IMR-90 (cell line): ENCODE results near the gene MRPL20. TPM values are rescaled to one million over a fixed set of nuclear protein-coding genes. Genes with fewer than 3 reads are reported as not detected.

ENCODE experiments used
- ATAC-seq: fragments of 200-7000 bp; cut with Tn5 transposase; 2 replicates; pipeline ENCODE4 v1.9.1; 2020; ENCODE audit warnings: low read depth, mild to moderate bottlenecking, moderate library complexity
- BruUV-seq: library from RNA; stranded (reverse); fragments of 400-500 nt; replicated peaks from 2 replicates; lab custom pipeline; 2021; lab: Mats Ljungman, UMichigan
- CTCF ChIA-PET: fragments of 300-600 bp; formaldehyde crosslinking; extraction: SDS; loops from one replicate; lab custom pipeline; 2021; ENCODE audit warnings: antibody characterized with exemption; lab: Yijun Ruan, JAX
- POLR2A ChIA-PET: fragments of 300-600 bp; sonication (Branson Sonifier 250); formaldehyde crosslinking; loops from one replicate; lab custom pipeline; 2022; ENCODE audit warnings: antibody characterized with exemption; ENCODE audit not compliant: unreplicated experiment; lab: Charles Lee
- DNase-seq: peaks from one replicate; pipeline ENCODE4 v3.0.0; 2013
- H2AFZ ChIP-seq: replicated peaks from 2 replicates; pipeline ENCODE3; 2013; ENCODE audit warnings: low read length, mild to moderate bottlenecking; ENCODE audit not compliant: poor library complexity
- H2AK5ac ChIP-seq: 2 replicates; pipeline ENCODE4 v1.6.1; 2013; ENCODE audit warnings: low read depth, low read length, inconsistent platforms
- H2AK9ac ChIP-seq: replicated peaks from 2 replicates; pipeline ENCODE3; 2013; ENCODE audit warnings: mild to moderate bottlenecking, low read depth, low read length, moderate library complexity; ENCODE audit not compliant: poor library complexity
- H2BK120ac ChIP-seq: 2 replicates; pipeline ENCODE4 v1.6.1; 2013; ENCODE audit warnings: low read depth, low read length, inconsistent platforms
- H2BK15ac ChIP-seq: 3 replicates; pipeline ENCODE4 v1.6.1; 2013; ENCODE audit warnings: low read depth, low read length, inconsistent platforms
- H2BK20ac ChIP-seq: 2 replicates; pipeline ENCODE4 v1.6.1; 2013; ENCODE audit warnings: low read depth, mild to moderate bottlenecking, inconsistent platforms, low read length, moderate library complexity
- H2BK5ac ChIP-seq: 2 replicates; pipeline ENCODE4 v1.6.1; 2013; ENCODE audit warnings: mild to moderate bottlenecking, low read depth, low read length, inconsistent platforms; ENCODE audit not compliant: poor library complexity, severe bottlenecking
- H3K14ac ChIP-seq: replicated peaks from 2 replicates; pipeline ENCODE4 v1.6.1; 2013; ENCODE audit warnings: low read depth, low read length, inconsistent platforms
- H3K18ac ChIP-seq: 2 replicates; pipeline ENCODE4 v1.6.1; 2013; ENCODE audit warnings: low read depth, low read length, control low read depth
- H3K23ac ChIP-seq: 2 replicates; pipeline ENCODE4 v1.6.1; 2013; ENCODE audit warnings: low read depth, low read length, inconsistent platforms
- H3K27ac ChIP-seq: 2 replicates; pipeline ENCODE4 v1.5.1; 2013; ENCODE audit warnings: mild to moderate bottlenecking, control low read depth, low read length; ENCODE audit not compliant: insufficient read depth
- H3K27me3 ChIP-seq: 2 replicates; pipeline ENCODE4 v1.6.1; 2013; ENCODE audit warnings: low read length; ENCODE audit not compliant: control insufficient read depth, insufficient read depth
- H3K36me3 ChIP-seq: 2 replicates; pipeline ENCODE4 v1.6.1; 2013; ENCODE audit warnings: low read length, mixed read lengths; ENCODE audit not compliant: control insufficient read depth, insufficient read depth
- H3K4ac ChIP-seq: 2 replicates; pipeline ENCODE4 v1.6.1; 2013; ENCODE audit warnings: low read depth, low read length, inconsistent platforms
- H3K4me1 ChIP-seq: 2 replicates; pipeline ENCODE4 v1.6.1; 2013; ENCODE audit warnings: low read length, mixed read lengths; ENCODE audit not compliant: control insufficient read depth, insufficient read depth
- H3K4me2 ChIP-seq: 2 replicates; pipeline ENCODE4 v1.6.1; 2013; ENCODE audit warnings: low read depth, mild to moderate bottlenecking, control low read depth, low read length, moderate library complexity
- H3K4me3 ChIP-seq: 2 replicates; pipeline ENCODE4 v1.5.1; 2013; ENCODE audit warnings: low read depth, mild to moderate bottlenecking, control low read depth, low read length, moderate library complexity; ENCODE audit not compliant: insufficient read depth
- H3K56ac ChIP-seq: 2 replicates; pipeline ENCODE4 v1.6.1; 2013; ENCODE audit warnings: low read length, inconsistent platforms; ENCODE audit not compliant: insufficient read depth; ENCODE audit errors: extremely low read depth
- H3K79me1 ChIP-seq, 2 experiments: 2 replicates each; pipeline ENCODE4 v1.6.1; 2013; ENCODE audit warnings: low read length in 2 of 2, inconsistent platforms in 1 of 2, low read depth in 1 of 2
- H3K9ac ChIP-seq: 2 replicates; pipeline ENCODE4 v1.6.1; 2013; ENCODE audit warnings: low read depth, low read length, control low read depth
- H3K9me1 ChIP-seq: 2 replicates; pipeline ENCODE4 v1.6.1; 2013; ENCODE audit warnings: low read length, inconsistent platforms; ENCODE audit not compliant: insufficient read depth
- H3K9me3 ChIP-seq: 2 replicates; pipeline ENCODE4 v1.6.1; 2013; ENCODE audit warnings: low read length; ENCODE audit not compliant: control insufficient read depth, insufficient read depth
- H4K20me1 ChIP-seq: 2 replicates; pipeline ENCODE4 v1.6.1; 2013; ENCODE audit warnings: low read length, inconsistent platforms; ENCODE audit not compliant: insufficient read depth
- H4K5ac ChIP-seq: 2 replicates; pipeline ENCODE4 v1.6.1; 2013; ENCODE audit warnings: mild to moderate bottlenecking, low read depth, low read length, control low read depth
- H4K8ac ChIP-seq, 2 experiments: 2 replicates each; pipeline ENCODE4 v1.6.1; 2013; ENCODE audit warnings: low read depth in 2 of 2, low read length in 2 of 2, control low read depth in 1 of 2, inconsistent platforms in 1 of 2
- H4K91ac ChIP-seq: 2 replicates; pipeline ENCODE4 v1.6.1; 2013; ENCODE audit warnings: low read depth, low read length, inconsistent platforms; ENCODE audit not compliant: insufficient read depth
- CEBPB ChIP-seq: IDR thresholded peaks from 2 replicates; pipeline ENCODE4 v1.6.1; 2012; ENCODE audit warnings: low read depth, low read length, improper control_type of control experiment
- RAD21 ChIP-seq: IDR thresholded peaks from 2 replicates; pipeline ENCODE4 v1.6.1; 2012; ENCODE audit warnings: low read length, improper control_type of control experiment
- RCOR1 ChIP-seq: IDR thresholded peaks from 2 replicates; pipeline ENCODE4 v1.6.1; 2012; ENCODE audit warnings: mild to moderate bottlenecking, low read length, improper control_type of control experiment; ENCODE audit not compliant: insufficient replicate concordance
- WGBS, 2 experiments: methylation state at CpG; one replicate each; pipeline versions ENCODE4 v1.1.5 to v1.1.7; 2013; ENCODE audit warnings: missing lambda C conversion rate in 2 of 2; ENCODE audit not compliant: insufficient read length in 1 of 2; ENCODE audit errors: extremely low coverage in 2 of 2; 5-methylcytosine and 5-hydroxymethylcytosine counted together
- dilution Hi-C: fragments of 300-500 bp; cut with HindIII; formaldehyde crosslinking; loops from one replicate; pipeline ENCODE4 v1.14.3; 2018; ENCODE audit warnings: low sequenced_read_pairs; ENCODE audit not compliant: unreplicated experiment
- in situ Hi-C: fragments of 300-500 bp; cut with MboI; formaldehyde crosslinking; loops from 3 replicates; pipeline ENCODE4 v1.14.3; 2019; ENCODE audit warnings: low sequenced_read_pairs, inconsistent platforms, mixed read lengths
- intact Hi-C: fragments of 100-400 bp; cut with micrococcal nuclease; formaldehyde crosslinking; loops from 2 replicates; pipeline ENCODE4 v1.10.0; 2022
- polyA plus RNA-seq, 3 experiments: library from polyadenylated mRNA; depleted of rRNA; stranded (reverse); fragments of >200 nt; gene quantifications; 2 replicates each; pipeline ENCODE4 v1.2.3, GENCODE V29; 2012; ENCODE audit warnings: low replicate concordance in 1 of 3
- total RNA-seq: library from RNA; depleted of rRNA; stranded (reverse); fragments of >200 nt; gene quantifications from 2 replicates; pipeline ENCODE4 v1.2.3, GENCODE V29; 2012

The MRPL20 gene
- total and polyA plus RNA-seq, 2 of the 4 experiments (the other 2 are of a cell fraction): 141 to 157 TPM

- H3K4me3 ChIP-seq: no peak overlapping the region
- H4K91ac ChIP-seq: no peak overlapping the region
- no peak for ATAC-seq
- H3K4me1 ChIP-seq: peaks cover 8% of the 10 kb centered on the region
- H2BK5ac ChIP-seq: no peak overlapping the region
- H2AK5ac ChIP-seq: no peak overlapping the region
- H3K27ac ChIP-seq: no peak overlapping the region
- no peaks in the 10 kb centered on the region for H4K20me1 ChIP-seq
- BruUV-seq: no TSS peak
- no peaks in the 10 kb centered on the region for H3K36me3 ChIP-seq
- H3K14ac ChIP-seq: no peak overlapping the region
- no peak overlapping the region for H3K18ac ChIP-seq
- H2AK9ac ChIP-seq: no peak overlapping the region
- TF ChIP-seq CEBPB (no peak), RCOR1 (no peak), RAD21 (no peak)
- H2BK120ac ChIP-seq: no peak overlapping the region
- H3K56ac ChIP-seq: no peak overlapping the region
- intact Hi-C loops: no loop called here
- no peak overlapping the region for H3K9ac ChIP-seq
- no peak overlapping the region for H3K4ac ChIP-seq
- dilution Hi-C loops: no loop called here
- H3K27me3 ChIP-seq: no peaks in the 10 kb centered on the region
- POLR2A ChIA-PET: no interaction called here
- H2AFZ ChIP-seq: no peak overlapping the region
- no peak overlapping the region for H4K8ac ChIP-seq
- CTCF ChIA-PET: interaction anchor here (1.3 kb wide), 1 partner anchor 15 kb away, joined by 4 read pairs; no protein-coding TSS in a partner anchor
- no peaks in the 10 kb centered on the region for H3K9me3 ChIP-seq
- WGBS, 2 experiments: no CpG with 5 or more reads among the region's 12 CpGs
- H4K5ac ChIP-seq: no peak overlapping the region
- H3K4me2 ChIP-seq: no peak overlapping the region
- H3K9me1 ChIP-seq: no peaks in the 10 kb centered on the region
- no peak overlapping the region for H2BK20ac ChIP-seq
- no peak overlapping the region for H2BK15ac ChIP-seq
- H3K79me1 ChIP-seq: no peaks in the 10 kb centered on the region
- H3K23ac ChIP-seq: no peak overlapping the region
- no peak for DNase-seq
- in situ Hi-C loops: no loop called here
These were observed 18.3 kb upstream of the MRPL20 start for GRCh38 chr1:1425426-1425752.
